Kidney epithelial cell (primary cell): ENCODE results near the gene GPC1. TPM values are rescaled to one million over a fixed set of nuclear protein-coding genes. Genes with fewer than 3 reads are reported as not detected.

Source experiments
- DNase-seq: peaks from one replicate; pipeline ENCODE4 v3.0.0-alpha.2; 2010; ENCODE audit warnings: low read depth
- H3K27me3 ChIP-seq: 2 replicates; pipeline ENCODE4 v1.6.0; 2011; ENCODE audit warnings: low read length; ENCODE audit not compliant: control insufficient read depth, insufficient read depth
- H3K36me3 ChIP-seq: 2 replicates; pipeline ENCODE4 v1.5.1; 2011; ENCODE audit warnings: low read length; ENCODE audit not compliant: control insufficient read depth, insufficient read depth
- H3K4me3 ChIP-seq: 2 replicates; pipeline ENCODE4 v1.5.1; 2011; ENCODE audit warnings: low read depth, mild to moderate bottlenecking, control low read depth, low read length
- total RNA-seq: library from RNA; depleted of rRNA; stranded (reverse); fragments of >200 nt; gene quantifications from 2 replicates; pipeline ENCODE4 v1.2.3, GENCODE V29; 2015
- TF ChIP-seq, protein P1 (sequence below): IDR thresholded peaks from 2 replicates; pipeline ENCODE4 v1.5.1; 2011; ENCODE audit warnings: mild to moderate bottlenecking, moderate library complexity, low read length, control low read depth, inconsistent platforms; ENCODE audit not compliant: insufficient read depth, poor library complexity, severe bottlenecking

GPC1 gene
- total RNA-seq, 1 donor from 2014 or later = 75.2 TPM

DNA sequence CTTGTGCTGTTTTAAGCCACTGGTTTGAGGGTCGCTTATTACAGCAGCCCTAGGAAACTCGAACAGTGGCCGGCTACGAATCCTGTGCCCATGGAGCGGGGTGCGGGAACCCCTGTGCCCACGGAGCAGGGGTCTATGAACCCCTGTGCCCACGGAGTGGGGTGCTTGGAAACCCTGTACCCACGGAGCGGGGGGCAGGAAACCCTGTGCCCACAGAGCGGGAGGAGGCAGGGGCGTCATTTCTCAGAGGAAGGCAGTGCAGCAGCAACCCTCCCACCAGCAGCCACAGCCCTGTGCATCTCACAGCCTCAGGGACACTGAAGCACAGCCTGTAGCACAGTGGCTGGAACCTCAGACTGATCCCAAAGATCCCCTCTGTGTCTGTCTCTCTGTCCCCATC is 34.2 kb upstream of the GPC1 start:
- TF ChIP-seq, protein P1, sequence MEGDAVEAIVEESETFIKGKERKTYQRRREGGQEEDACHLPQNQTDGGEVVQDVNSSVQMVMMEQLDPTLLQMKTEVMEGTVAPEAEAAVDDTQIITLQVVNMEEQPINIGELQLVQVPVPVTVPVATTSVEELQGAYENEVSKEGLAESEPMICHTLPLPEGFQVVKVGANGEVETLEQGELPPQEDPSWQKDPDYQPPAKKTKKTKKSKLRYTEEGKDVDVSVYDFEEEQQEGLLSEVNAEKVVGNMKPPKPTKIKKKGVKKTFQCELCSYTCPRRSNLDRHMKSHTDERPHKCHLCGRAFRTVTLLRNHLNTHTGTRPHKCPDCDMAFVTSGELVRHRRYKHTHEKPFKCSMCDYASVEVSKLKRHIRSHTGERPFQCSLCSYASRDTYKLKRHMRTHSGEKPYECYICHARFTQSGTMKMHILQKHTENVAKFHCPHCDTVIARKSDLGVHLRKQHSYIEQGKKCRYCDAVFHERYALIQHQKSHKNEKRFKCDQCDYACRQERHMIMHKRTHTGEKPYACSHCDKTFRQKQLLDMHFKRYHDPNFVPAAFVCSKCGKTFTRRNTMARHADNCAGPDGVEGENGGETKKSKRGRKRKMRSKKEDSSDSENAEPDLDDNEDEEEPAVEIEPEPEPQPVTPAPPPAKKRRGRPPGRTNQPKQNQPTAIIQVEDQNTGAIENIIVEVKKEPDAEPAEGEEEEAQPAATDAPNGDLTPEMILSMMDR = no peak
- no peaks in the 10 kb centered on the region for H3K36me3 ChIP-seq
- H3K4me3 ChIP-seq = no peak overlapping the region
- H3K27me3 ChIP-seq = peaks cover 3% of the 10 kb centered on the region
- DNase-seq = no peak

DNA sequence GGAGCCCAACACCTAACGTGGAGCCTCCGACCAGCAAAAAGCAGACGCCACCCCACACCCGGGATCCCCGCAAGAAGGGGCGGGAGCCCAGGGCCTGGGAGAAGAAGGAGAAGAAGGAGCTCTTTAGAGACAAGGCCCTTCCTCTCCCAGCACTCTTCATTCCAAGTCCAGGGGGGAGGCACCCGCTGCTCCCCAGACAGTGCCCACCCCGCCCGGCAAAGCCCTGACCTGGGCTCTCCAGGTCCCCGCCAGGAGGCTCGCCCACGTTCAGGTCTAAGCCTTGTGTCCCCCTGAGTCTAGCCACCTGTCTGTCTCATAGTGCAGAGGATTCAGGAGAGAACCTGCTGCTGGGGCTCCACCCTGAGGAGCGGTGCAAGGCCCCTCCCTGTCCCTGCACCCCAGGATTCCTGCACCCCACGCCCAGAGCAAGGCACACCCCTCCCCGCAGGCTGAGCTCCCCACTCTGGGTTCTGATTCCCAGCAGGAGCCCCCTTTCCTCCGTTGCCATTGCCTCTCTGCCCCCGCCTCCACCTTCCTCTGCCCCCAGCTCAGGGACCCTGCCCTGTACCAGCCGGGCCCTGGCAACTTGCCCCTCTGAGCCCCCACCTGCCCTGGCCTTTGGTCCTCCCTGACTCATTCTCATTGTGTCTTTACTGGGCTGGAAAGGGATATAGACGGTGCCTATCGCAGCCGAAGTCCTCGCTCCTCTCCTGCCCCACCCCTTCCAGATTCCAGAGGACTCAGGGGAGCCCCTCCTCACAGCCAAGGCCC is 33.5 kb upstream of the GPC1 start:
- Histone ChIP-seq H3K4me3 (no peak overlapping the region), H3K27me3 (peaks cover 3% of the 10 kb centered on the region), H3K36me3 (no peaks in the 10 kb centered on the region)
- DNase-seq = no peak
- TF ChIP-seq, protein P1 = no peak

- Histone ChIP-seq H3K4me3 (no peak overlapping the region), H3K27me3 (peaks cover 3% of the 10 kb centered on the region), H3K36me3 (no peaks in the 10 kb centered on the region)
- TF ChIP-seq, protein P1 = no peak
- DNase-seq = no peak
Measured at GRCh38 chr2:240402566-240403272, 32.7 kb upstream of the GPC1 start.

DNA sequence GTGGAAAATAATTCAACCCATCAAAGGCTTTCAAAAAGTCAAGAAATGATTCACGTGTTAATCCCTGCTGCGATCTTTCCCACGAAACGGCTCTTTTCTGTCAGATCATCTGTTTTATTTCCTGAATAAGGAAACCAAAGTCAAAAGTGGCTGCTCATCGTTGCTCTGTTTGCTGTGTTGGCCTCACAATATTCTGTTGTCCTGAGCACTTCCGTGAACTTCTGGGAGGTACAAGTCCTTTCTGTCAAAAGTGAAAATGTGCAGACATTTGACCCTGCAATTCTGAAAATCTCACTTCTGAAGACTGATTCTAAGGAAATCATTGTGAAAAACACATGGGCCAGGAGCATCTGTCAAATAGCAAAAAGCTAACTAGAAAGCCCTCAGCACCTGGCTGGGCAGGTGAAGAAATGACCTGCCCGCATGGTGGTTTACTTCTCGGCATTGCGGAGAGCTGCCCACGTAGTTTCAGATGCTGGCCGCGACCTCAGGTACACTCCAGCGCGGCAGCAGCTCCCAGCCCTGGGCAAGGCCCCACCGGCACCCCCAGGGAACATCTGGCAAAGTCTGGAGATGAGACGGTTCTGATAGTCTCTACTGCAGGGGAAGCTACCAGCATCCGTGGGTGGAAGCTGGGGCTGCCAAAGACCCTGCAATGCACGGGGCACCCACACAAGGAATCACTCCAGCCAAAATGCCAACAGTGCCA is 31.9 kb upstream of the GPC1 start:
- DNase-seq = no peak
- TF ChIP-seq, protein P1 = no peak
- Histone ChIP-seq H3K36me3 (no peaks in the 10 kb centered on the region), H3K4me3 (no peak overlapping the region), H3K27me3 (peaks cover 3% of the 10 kb centered on the region)

DNA sequence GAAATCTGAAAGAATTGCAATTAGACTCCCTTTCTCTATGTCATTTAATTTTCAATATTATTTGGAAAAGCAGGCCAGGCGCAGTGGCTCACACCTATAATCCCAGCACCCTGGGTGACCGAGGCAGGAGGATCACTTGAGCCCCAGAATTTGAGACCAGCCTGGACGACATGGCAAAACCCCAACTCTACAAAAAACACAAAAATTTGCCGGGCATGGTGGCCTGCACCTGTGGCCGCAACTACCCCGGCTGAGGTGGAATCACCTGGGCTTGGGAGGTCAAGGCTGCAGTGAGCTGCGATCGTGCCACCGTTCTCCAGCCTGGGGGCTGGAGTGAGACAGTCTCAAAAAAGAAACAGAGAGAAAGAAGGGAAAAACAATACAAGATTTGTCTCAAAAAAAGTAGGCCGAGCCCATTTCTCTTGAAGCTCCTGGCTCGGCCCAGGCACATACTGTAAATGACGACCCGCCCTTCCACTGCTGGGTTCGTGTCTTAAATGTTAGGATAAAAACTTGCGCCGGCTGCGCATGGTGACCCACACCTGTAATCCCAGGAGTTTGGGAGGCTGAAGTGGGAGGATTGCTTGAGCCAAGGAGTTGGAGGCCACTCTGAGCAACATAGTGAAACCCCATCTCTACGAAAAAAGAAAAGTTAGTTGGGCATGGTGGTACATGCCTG is 31.1 kb upstream of the GPC1 start:
- Histone ChIP-seq H3K36me3 (no peaks in the 10 kb centered on the region), H3K27me3 (peaks cover 3% of the 10 kb centered on the region), H3K4me3 (no peak overlapping the region)
- TF ChIP-seq, protein P1 = no peak
- no peak for DNase-seq
